ENCODE data around the gene ANKRD9. TPM values are rescaled to one million over a fixed set of nuclear protein-coding genes. Genes with fewer than 3 reads are reported as not detected.

Gene ANKRD9
- total and polyA plus RNA-seq, 2 experiments from 2014 or later = 17.3 to 95.9 TPM

GRCh38 chr14:102492531-102492910, 17.1 kb downstream of the ANKRD9 start:
- H3K79me2 ChIP-seq (replicated peaks; ENCODE audit: insufficient read depth) = no peaks in the 10 kb centered on the region
- no peaks in the 10 kb centered on the region; the same call in 2 of the 3 replicates for H3K4me1 Mint-ChIP-seq
- no peaks in the 10 kb centered on the region for H3K4me1 ChIP-seq (ENCODE audit: insufficient read depth)
- no peak overlapping the region for H3K4me2 ChIP-seq
- H3K36me3 Mint-ChIP-seq (ENCODE audit: low read depth) = no peaks in the 10 kb centered on the region
- no peaks in the 10 kb centered on the region for H3K36me3 ChIP-seq (ENCODE audit: insufficient read depth)
- no peak overlapping the region for H3K27ac ChIP-seq (ENCODE audit: low read depth)
- H3K27ac Mint-ChIP-seq = no peak overlapping the region
- ATAC-seq = no peak
- H2AFZ ChIP-seq = no peak overlapping the region
- H3K27me3 Mint-ChIP-seq (ENCODE audit: insufficient read depth, low read depth, poor library complexity) = peaks cover 16% of the 10 kb centered on the region
- H3K27me3 ChIP-seq (ENCODE audit: insufficient read depth) = no peaks in the 10 kb centered on the region
- no peak overlapping the region for H3K4me3 Mint-ChIP-seq
- 0 out of 2 replicates have a peak, but pooled peaks cover 4% of the 10 kb centered on the region for H3F3A ChIP-seq (replicated peaks; ENCODE audit: low read depth)
- no peaks in the 10 kb centered on the region for H3K9me2 ChIP-seq (ENCODE audit: insufficient read depth)
- no peaks in the 10 kb centered on the region; the same call in 2 of the 3 replicates for H3K9me3 Mint-ChIP-seq
- no peak overlapping the region for H3K4me3 ChIP-seq
- no peak for DNase-seq (ENCODE audit: low spot score)
- no peak for TF ChIP-seq EZH2 (IDR thresholded peaks at IDR 0.05; ENCODE audit: low read depth, unreplicated experiment)
- TF ChIP-seq STAT1 (IDR thresholded peaks at IDR 0.05; ENCODE audit: unreplicated experiment) = no peak
- TF ChIP-seq ZNF114 (CRISPR knock-in tag; IDR thresholded peaks at IDR 0.05) = no peak
- TF ChIP-seq CTCF (conservative IDR thresholded peaks at IDR 0.05; ENCODE audit: low read depth in 2 of 2) = no peak
- TF ChIP-seq NANOG (IDR thresholded peaks at IDR 0.05; ENCODE audit: borderline replicate concordance) = no peak
- no peak for TF ChIP-seq ETS1 (IDR thresholded peaks at IDR 0.05)
- no peak for TF ChIP-seq CREB1 (CRISPR knock-in tag; IDR thresholded peaks at IDR 0.05; ENCODE audit: low read depth)
- TF ChIP-seq EZH2phosphoT487 (IDR thresholded peaks at IDR 0.05; ENCODE audit: unreplicated experiment) = no peak
- no peak for TF ChIP-seq ZNF331 (CRISPR knock-in tag; IDR thresholded peaks at IDR 0.05; ENCODE audit: low read depth)
- H4K20me1 ChIP-seq (replicated peaks; ENCODE audit: insufficient read depth) = no peaks in the 10 kb centered on the region

- Histone ChIP-seq H3F3A (replicated peaks; ENCODE audit: low read depth) (0 out of 2 replicates have a peak, but pooled peaks cover 4% of the 10 kb centered on the region), H3K79me2 (replicated peaks; ENCODE audit: insufficient read depth) (no peaks in the 10 kb centered on the region), H3K4me3 (no peak overlapping the region), H3K4me1 (ENCODE audit: insufficient read depth) (no peaks in the 10 kb centered on the region), H3K27ac (ENCODE audit: low read depth) (no peak overlapping the region), H4K20me1 (replicated peaks; ENCODE audit: insufficient read depth) (no peaks in the 10 kb centered on the region), H3K9me2 (ENCODE audit: insufficient read depth) (no peaks in the 10 kb centered on the region), H3K36me3 (ENCODE audit: insufficient read depth) (no peaks in the 10 kb centered on the region), H3K4me2 (no peak overlapping the region), H3K27me3 (ENCODE audit: insufficient read depth) (no peaks in the 10 kb centered on the region), H2AFZ (no peak overlapping the region)
- no peak for DNase-seq (ENCODE audit: low spot score)
- H3K4me3 Mint-ChIP-seq = no peak overlapping the region
- no peak overlapping the region for H3K27ac Mint-ChIP-seq
- no peaks in the 10 kb centered on the region for H3K9me3 Mint-ChIP-seq
- H3K27me3 Mint-ChIP-seq (ENCODE audit: insufficient read depth, low read depth, poor library complexity) = peaks cover 16% of the 10 kb centered on the region
- ATAC-seq = no peak
- no peaks in the 10 kb centered on the region; the same call in 2 of the 3 replicates for H3K4me1 Mint-ChIP-seq
- no peaks in the 10 kb centered on the region for H3K36me3 Mint-ChIP-seq (ENCODE audit: low read depth)
- TF ChIP-seq POLR2AphosphoS5 (IDR thresholded peaks at IDR 0.05; ENCODE audit: low read depth) (no peak), REST (IDR thresholded peaks at IDR 0.05; ENCODE audit: unreplicated experiment) (no peak), ZNF114 (CRISPR knock-in tag; IDR thresholded peaks at IDR 0.05) (no peak), EZH2 (IDR thresholded peaks at IDR 0.05; ENCODE audit: low read depth, unreplicated experiment) (no peak), EZH2phosphoT487 (IDR thresholded peaks at IDR 0.05; ENCODE audit: unreplicated experiment) (no peak), NANOG (IDR thresholded peaks at IDR 0.05; ENCODE audit: borderline replicate concordance) (no peak), ZNF331 (CRISPR knock-in tag; IDR thresholded peaks at IDR 0.05; ENCODE audit: low read depth) (no peak), CTCF (conservative IDR thresholded peaks at IDR 0.05; ENCODE audit: low read depth in 2 of 2) (no peak), STAT1 (IDR thresholded peaks at IDR 0.05; ENCODE audit: unreplicated experiment) (no peak), CREB1 (CRISPR knock-in tag; IDR thresholded peaks at IDR 0.05; ENCODE audit: low read depth) (no peak), JUNB (IDR thresholded peaks at IDR 0.05; ENCODE audit: unreplicated experiment) (no peak), ETS1 (IDR thresholded peaks at IDR 0.05) (no peak)
Measured at GRCh38 chr14:102491786-102492530, 17.6 kb downstream of the ANKRD9 start.

Data from GM23338 (cell line).